ENCODE data around the gene FAM222A. TPM values are rescaled to one million over a fixed set of nuclear protein-coding genes. Genes with fewer than 3 reads are reported as not detected.

The FAM222A gene
- total RNA-seq, 2 donors from 2014 or later = 1.2 to 1.8 TPM

- DNase-seq (ENCODE audit: low spot score) (no peak), ATAC-seq (no peak)
- Mint-ChIP-seq H3K36me3 (no peaks in the 10 kb centered on the region), H3K27me3 (no peaks in the 10 kb centered on the region), H3K9me3 (no peaks in the 10 kb centered on the region), H3K4me3 (no peak overlapping the region), H3K27ac (no peak overlapping the region), H3K4me1 (ENCODE audit: low read depth in 2 of 2) (peaks cover 9 to 18% of the 10 kb centered on the region in 2 donors)
These were observed 51.3 kb downstream of the FAM222A start for GRCh38 chr12:109764776-109765445.

DNA sequence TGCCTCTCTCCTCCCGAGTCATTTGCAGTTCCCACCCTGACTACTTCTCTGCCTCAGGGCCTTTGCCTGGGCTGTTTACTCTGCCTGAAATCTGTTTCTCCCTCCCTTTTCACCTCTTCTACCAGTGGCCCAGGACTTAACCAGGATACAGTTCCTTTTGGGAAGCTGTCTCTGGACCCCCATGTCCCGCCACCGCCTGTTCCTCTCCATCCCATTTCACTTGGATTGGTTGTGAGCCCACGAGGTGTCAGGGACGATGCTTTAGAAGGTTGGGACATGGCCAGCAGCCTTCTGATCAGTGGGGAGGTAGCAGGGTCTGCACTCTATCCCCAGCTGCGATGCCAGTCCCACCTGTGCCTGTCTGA, 51.8 kb downstream of the FAM222A start:
- no peak for ATAC-seq
- no peak overlapping the region for H3K4me3 Mint-ChIP-seq
- H3K4me1 Mint-ChIP-seq (ENCODE audit: low read depth in 2 of 2) = peaks cover 9 to 18% of the 10 kb centered on the region in 2 donors
- no peak for DNase-seq (ENCODE audit: low spot score)
- no peak overlapping the region for H3K27ac Mint-ChIP-seq
- no peaks in the 10 kb centered on the region for H3K36me3 Mint-ChIP-seq
- H3K9me3 Mint-ChIP-seq = no peaks in the 10 kb centered on the region
- no peaks in the 10 kb centered on the region for H3K27me3 Mint-ChIP-seq

DNA sequence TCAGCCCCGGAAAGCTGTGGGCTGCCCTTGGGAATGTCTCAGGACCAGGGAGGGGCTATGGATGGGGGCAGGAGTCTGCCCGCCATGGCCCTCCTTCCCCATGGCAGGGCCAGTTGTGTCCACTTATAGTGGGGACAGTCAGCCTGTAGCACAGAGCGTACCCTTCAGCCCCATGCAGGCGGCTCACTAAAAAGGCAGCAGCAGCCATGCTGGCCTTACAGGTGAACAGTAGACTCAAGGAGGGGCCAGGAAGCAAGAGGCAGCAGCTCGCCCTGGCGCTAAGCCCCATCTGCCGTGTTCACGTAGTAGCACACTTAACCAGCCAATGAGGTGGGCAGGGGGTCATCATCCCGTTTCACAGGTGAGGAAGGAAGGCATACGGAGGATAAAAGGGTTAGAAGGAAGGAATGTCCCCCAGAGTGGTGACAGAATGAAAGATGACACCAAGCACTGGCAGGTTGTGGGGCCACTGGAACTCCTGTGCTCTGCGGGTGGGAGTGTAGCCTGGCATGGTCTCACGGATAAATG, 52.7 kb downstream of the FAM222A start:
- Mint-ChIP-seq H3K4me3 (no peak overlapping the region), H3K27me3 (no peaks in the 10 kb centered on the region), H3K27ac (no peak overlapping the region), H3K4me1 (ENCODE audit: low read depth in 2 of 2) (peaks cover 9 to 15% of the 10 kb centered on the region in 2 donors), H3K9me3 (no peaks in the 10 kb centered on the region), H3K36me3 (no peaks in the 10 kb centered on the region)
- DNase-seq (ENCODE audit: low spot score) = no peak
- no peak for ATAC-seq

DNA sequence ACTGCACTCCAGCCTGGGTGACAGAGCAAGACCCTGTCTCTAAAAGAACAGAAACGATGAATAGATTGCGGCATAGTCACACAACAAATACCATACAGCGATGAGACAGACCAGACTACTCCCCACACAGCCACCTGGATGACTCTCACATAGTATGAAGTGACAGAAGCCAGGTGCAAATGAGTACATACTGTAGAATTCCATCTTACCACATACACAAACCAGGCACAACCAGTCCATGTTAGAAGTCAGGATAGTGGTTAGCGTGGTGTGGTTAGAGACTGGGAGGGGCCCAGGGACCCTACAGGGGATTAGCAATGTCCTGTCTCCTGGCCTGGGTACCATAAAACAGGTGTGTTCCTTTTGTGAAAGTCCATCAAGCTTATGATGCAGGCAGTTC, 53.8 kb downstream of the FAM222A start:
- H3K4me1 Mint-ChIP-seq (ENCODE audit: low read depth in 2 of 2) = peaks cover 9% of the 10 kb centered on the region in 2 donors
- H3K27ac Mint-ChIP-seq = no peak overlapping the region
- no peaks in the 10 kb centered on the region for H3K9me3 Mint-ChIP-seq
- no peaks in the 10 kb centered on the region for H3K36me3 Mint-ChIP-seq
- ATAC-seq = no peak
- DNase-seq (ENCODE audit: low spot score) = no peak
- no peaks in the 10 kb centered on the region for H3K27me3 Mint-ChIP-seq
- H3K4me3 Mint-ChIP-seq = no peak overlapping the region

GRCh38 chr12:109767991-109768900, 54.6 kb downstream of the FAM222A start:
- Mint-ChIP-seq H3K4me1 (ENCODE audit: low read depth in 2 of 2) (peaks cover 4 to 5% of the 10 kb centered on the region in 2 donors), H3K4me3 (no peak overlapping the region), H3K27me3 (no peaks in the 10 kb centered on the region), H3K9me3 (no peaks in the 10 kb centered on the region), H3K27ac (no peak overlapping the region), H3K36me3 (no peaks in the 10 kb centered on the region)
- DNase-seq (ENCODE audit: low spot score) (no peak), ATAC-seq (no peak)

- ATAC-seq (peak in 1 of 2 donors; percentile 22), DNase-seq (ENCODE audit: low spot score) (no peak)
- Mint-ChIP-seq H3K4me3 (no peak overlapping the region), H3K36me3 (no peaks in the 10 kb centered on the region), H3K9me3 (no peaks in the 10 kb centered on the region), H3K27ac (no peak overlapping the region), H3K27me3 (no peaks in the 10 kb centered on the region), H3K4me1 (ENCODE audit: low read depth in 2 of 2) (no peaks in the 10 kb centered on the region)
These were observed 55.5 kb downstream of the FAM222A start for GRCh38 chr12:109768901-109769670.

GRCh38 chr12:109770104-109770860, 56.7 kb downstream of the FAM222A start:
- H3K27me3 Mint-ChIP-seq = no peaks in the 10 kb centered on the region
- H3K36me3 Mint-ChIP-seq = no peaks in the 10 kb centered on the region
- H3K4me1 Mint-ChIP-seq (ENCODE audit: low read depth in 2 of 2) = no peaks in the 10 kb centered on the region
- ATAC-seq (no peak), DNase-seq (ENCODE audit: low spot score) (no peak)
- H3K27ac Mint-ChIP-seq = no peak overlapping the region
- no peak overlapping the region for H3K4me3 Mint-ChIP-seq
- no peaks in the 10 kb centered on the region for H3K9me3 Mint-ChIP-seq

- H3K27me3 Mint-ChIP-seq = no peaks in the 10 kb centered on the region
- no peaks in the 10 kb centered on the region for H3K9me3 Mint-ChIP-seq
- H3K4me1 Mint-ChIP-seq (ENCODE audit: low read depth in 2 of 2) = no peaks in the 10 kb centered on the region
- no peaks in the 10 kb centered on the region for H3K36me3 Mint-ChIP-seq
- no peak overlapping the region for H3K27ac Mint-ChIP-seq
- DNase-seq (ENCODE audit: low spot score) (no peak), ATAC-seq (no peak)
- no peak overlapping the region for H3K4me3 Mint-ChIP-seq
These were observed 57.4 kb downstream of the FAM222A start for GRCh38 chr12:109770861-109771670.

DNA sequence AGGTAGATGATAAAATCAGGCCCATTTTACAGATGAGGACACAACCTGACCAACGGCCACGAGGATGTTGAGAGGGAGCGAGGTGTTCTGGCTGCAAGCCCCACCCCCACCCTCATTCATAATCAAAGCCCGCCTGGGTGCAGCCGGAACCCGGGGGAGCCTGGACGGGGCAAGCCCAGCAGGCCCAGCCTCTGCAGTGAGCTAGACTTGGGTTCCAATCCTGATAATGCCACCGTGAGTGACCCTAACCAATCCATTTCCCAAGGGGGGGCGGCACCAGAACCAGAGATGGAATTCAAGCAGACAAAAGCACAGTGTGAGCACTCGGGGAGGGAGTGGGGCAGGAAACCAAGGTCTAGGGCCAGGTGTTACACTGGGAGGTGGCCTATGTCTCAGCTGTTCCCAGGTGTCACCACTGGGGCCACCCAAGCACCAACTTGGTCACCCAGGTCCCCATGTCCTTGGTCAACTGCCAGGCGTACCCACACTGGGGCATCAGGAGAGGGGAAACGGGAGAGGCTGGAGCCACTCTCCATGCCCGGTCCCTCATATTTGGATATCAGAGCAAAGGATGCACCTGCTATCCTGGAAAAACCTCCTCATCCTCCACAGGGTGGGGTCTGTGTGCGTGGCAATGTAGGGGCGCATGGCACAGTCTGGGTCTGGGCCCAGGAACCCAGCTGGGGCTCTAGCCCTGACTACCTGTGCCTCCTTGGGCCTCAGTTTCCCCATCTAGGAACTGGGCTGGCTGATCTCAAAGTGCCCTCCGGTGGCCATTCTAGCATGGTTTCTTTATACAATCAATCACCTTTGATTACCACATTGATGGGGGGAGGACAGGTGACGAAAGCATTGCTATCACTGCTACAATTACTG, 58.4 kb downstream of the FAM222A start:
- no peaks in the 10 kb centered on the region for H3K4me1 Mint-ChIP-seq (ENCODE audit: low read depth in 2 of 2)
- no peaks in the 10 kb centered on the region for H3K9me3 Mint-ChIP-seq
- H3K27me3 Mint-ChIP-seq = no peaks in the 10 kb centered on the region
- ATAC-seq (no peak), DNase-seq (ENCODE audit: low spot score) (no peak)
- H3K36me3 Mint-ChIP-seq = no peaks in the 10 kb centered on the region
- no peak overlapping the region for H3K27ac Mint-ChIP-seq
- no peak overlapping the region for H3K4me3 Mint-ChIP-seq

- H3K4me3 Mint-ChIP-seq = no peak overlapping the region
- H3K27ac Mint-ChIP-seq = no peak overlapping the region
- no peaks in the 10 kb centered on the region for H3K9me3 Mint-ChIP-seq
- no peaks in the 10 kb centered on the region for H3K36me3 Mint-ChIP-seq
- H3K4me1 Mint-ChIP-seq (ENCODE audit: low read depth in 2 of 2) = peaks cover 0 to 4% of the 10 kb centered on the region in 2 donors
- DNase-seq (ENCODE audit: low spot score) = no peak
- no peak for ATAC-seq
- H3K27me3 Mint-ChIP-seq = no peaks in the 10 kb centered on the region
These were observed 59.1 kb downstream of the FAM222A start for GRCh38 chr12:109772622-109773321.

DNA sequence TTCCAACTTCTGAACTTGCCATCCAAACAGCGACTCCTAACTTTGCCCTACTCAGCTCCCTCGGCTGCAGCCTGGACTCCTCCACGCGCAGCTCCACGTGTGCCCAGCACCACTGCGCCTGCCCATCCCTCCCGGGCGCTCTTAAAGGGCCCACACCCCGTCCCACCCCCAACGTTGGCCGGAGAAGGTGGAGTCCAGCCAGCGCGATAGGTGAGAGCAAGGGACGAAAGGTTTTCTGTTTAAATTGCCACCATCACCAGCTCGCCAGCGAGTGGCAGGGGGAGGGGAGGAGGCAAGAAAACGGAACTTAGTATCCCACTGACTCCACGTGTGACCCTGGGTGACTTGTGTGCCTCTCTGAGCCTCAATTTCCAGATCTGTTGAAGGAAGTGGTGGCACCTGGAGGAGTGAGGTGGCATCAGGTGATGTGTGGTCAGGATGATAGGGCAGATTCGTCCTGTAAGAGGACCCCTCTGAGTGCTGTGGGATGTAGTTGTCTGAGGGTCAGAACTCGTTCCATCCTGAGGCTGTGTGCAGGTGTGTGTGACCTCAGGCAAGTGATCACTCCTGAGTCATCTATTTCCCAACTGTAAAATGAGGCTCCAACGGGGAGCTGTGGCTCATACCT, 59.9 kb downstream of the FAM222A start:
- H3K27me3 Mint-ChIP-seq = no peaks in the 10 kb centered on the region
- H3K4me3 Mint-ChIP-seq = no peak overlapping the region
- DNase-seq (ENCODE audit: low spot score) (peak; percentile 55), ATAC-seq (no peak)
- H3K4me1 Mint-ChIP-seq (ENCODE audit: low read depth in 2 of 2) = peaks cover 0 to 4% of the 10 kb centered on the region in 2 donors
- no peaks in the 10 kb centered on the region for H3K36me3 Mint-ChIP-seq
- no peak overlapping the region for H3K27ac Mint-ChIP-seq
- no peaks in the 10 kb centered on the region for H3K9me3 Mint-ChIP-seq

Data from natural killer cell treated with Interleukin-12 subunit alpha and Interleukin-12 subunit beta and Interleukin-15 and Interleukin-18, amount 100 ng/mL, for 72 hours (primary cell).